Choroid plexus epithelial cell (primary cell): ENCODE measurements around the gene CDKN1C.
A peak's percentile ranks its signal among the peaks of the same experiment; 100 is the strongest.

ENCODE experiments used
- DNase-seq: peaks from one replicate; pipeline ENCODE4 v3.0.0-alpha.2; 2010; ENCODE audit warnings: low read depth
- H3K4me3 ChIP-seq: 2 replicates; pipeline ENCODE4 v1.5.1; 2011; ENCODE audit warnings: low read depth, mild to moderate bottlenecking, control low read depth, low read length, moderate library complexity
- TF ChIP-seq, protein P1 (sequence below): conservative IDR thresholded peaks from 2 replicates; pipeline ENCODE4 v1.5.1; 2011; ENCODE audit warnings: low read depth, mild to moderate bottlenecking, control low read depth, inconsistent platforms, low read length, moderate library complexity

The CDKN1C gene

DNA sequence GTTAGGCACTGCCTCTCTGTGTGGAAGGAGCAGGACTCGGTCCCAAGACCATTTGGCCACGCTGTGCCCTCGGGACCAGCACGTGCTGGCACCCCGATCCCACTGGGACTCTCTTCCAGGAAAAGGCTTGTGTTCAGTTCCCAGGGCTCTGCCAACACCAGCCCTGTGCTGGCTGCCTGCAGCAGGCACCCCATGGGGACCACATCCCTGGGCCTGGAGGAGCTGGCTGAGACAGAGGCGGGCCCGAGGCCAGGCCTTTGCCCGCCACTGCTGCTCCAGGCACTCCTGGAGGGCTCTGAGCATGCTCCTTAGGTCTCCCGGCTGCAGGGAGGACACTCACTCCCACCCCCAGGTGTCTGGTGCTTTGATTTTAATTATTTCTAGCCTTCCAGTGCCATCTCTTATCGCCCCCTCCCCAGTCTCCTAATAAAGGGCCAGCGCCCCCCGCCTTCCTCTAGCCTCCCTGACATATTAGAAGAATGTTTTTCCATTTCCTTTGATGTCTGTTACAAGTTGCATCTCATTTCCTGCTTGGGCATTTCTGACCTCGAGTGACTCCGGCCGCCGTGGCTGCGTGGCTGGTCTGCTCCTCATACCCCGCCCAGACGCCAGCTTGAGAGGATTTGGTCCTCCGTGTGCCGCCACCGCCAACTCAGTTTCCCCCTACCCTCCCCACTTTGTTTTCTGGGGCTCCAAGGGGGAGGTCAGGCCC is 14.4 kb downstream of the CDKN1C start:
- no peak for DNase-seq
- no peak overlapping the region for H3K4me3 ChIP-seq
- TF ChIP-seq, protein P1, sequence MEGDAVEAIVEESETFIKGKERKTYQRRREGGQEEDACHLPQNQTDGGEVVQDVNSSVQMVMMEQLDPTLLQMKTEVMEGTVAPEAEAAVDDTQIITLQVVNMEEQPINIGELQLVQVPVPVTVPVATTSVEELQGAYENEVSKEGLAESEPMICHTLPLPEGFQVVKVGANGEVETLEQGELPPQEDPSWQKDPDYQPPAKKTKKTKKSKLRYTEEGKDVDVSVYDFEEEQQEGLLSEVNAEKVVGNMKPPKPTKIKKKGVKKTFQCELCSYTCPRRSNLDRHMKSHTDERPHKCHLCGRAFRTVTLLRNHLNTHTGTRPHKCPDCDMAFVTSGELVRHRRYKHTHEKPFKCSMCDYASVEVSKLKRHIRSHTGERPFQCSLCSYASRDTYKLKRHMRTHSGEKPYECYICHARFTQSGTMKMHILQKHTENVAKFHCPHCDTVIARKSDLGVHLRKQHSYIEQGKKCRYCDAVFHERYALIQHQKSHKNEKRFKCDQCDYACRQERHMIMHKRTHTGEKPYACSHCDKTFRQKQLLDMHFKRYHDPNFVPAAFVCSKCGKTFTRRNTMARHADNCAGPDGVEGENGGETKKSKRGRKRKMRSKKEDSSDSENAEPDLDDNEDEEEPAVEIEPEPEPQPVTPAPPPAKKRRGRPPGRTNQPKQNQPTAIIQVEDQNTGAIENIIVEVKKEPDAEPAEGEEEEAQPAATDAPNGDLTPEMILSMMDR: no peak

DNA sequence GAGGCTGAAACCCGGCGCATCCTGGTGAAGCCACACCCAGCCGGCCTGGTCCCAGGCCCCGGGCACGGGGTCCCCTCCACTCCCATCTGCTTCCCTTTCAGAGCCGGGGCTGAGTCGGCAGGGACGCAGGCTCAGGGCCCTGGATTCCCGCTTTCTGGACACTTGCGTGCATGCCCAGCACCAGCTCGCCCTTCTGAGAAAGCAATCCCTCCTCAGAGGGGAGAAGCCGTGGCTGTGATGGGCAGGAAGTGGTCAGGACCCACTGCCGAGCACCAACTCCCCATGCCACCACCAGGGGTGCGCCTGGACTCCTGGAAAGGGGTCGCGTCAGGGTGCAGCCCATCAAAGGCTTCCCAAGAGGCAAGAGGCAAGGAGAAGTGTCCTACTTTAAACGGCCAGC is 15.1 kb downstream of the CDKN1C start:
- no peak overlapping the region for H3K4me3 ChIP-seq
- TF ChIP-seq, protein P1: no peak
- DNase-seq: no peak

DNA sequence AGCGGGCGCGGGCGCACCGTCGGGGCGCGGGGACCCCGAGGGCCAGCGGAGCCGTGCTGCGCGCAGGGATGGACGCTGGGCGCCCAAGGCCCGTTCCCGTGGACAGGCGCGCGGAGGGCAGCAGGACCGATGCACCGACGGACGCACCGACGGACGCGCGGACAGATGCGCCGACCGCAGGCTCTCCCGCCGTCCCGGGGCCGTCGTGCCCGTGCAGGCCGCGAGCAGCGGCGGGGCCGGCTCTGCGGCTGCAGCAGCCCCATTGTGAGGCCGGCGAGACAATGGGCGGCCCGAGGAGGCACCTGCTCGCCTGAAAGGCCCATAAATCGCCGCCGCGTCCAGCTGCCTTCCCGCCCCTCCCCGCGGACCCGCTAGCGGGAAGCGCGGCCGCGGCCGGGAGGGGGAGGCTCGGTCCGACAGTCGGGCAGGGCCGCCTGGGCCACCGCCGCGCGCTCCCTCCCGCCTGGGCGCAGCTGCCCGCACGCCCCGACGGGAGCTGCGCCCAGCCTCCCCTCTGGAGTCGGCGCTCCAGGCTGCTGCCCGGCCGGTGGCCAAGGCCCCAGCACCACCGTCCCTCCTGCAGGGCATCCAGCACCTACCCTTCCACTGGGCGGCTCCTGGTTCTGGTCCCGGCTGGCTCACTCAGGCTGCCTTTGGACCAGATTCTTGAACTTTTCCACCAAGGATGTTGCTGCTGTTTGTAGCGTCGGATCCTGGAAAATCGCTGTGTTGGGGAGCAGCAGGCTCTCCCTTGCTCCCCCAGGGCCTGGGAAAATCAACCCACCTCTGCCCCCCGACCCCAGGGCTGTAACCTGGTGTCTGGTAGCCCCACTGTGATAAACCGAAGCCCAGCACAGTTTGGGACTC is 15.8 kb downstream of the CDKN1C start:
- no peak for DNase-seq
- H3K4me3 ChIP-seq: no peak overlapping the region
- TF ChIP-seq, protein P1: no peak

DNA sequence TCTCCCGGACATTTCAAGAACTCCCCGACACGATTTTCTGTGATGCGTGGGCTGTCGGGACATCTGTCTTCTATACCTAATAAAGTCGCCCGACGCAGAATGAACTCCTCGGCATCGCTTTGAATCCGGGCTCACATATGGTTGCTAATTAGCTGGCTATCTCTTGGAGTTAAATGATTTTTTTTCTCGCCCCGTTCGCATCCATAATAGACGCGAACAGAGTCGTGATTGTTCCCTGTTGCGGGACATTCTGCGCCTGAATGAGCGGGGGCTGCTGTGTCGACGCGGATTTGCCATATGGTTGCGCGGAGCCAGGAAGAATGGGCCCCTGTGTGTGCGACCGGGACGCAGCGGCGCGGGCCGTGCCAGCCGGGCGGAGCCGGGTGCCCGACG is 16.4 kb downstream of the CDKN1C start:
- TF ChIP-seq, protein P1: no peak

DNA sequence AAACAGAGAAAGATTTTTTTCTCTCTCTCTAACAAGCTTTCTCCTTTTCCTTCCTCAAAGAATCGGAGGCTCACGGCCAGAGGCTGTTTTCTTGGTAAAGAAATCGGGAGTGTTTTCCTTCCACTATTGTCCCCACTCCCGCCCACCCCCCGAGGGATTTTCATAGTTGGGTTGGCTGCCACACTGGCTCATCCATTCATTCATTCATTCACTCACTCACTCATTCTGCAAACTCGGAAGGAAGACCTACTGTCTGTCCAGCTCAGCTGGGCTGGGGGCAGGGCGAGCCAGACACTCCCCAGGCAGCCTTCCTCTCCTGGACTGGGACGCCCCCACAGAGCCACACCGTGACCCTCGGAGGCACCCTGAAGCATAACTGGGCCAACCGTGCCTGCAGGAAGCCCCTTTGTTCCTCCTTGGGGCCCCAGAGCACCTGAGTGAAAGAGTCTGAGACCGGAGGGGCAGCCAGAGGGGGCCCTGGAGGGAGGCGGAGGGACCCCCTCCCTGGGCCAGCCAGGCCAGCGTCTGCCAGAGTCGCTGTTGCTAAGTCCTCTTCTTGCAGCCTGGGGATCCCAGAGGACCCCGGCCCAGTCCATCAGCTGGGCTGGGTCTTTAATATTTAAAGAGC is 17.0 kb downstream of the CDKN1C start:
- TF ChIP-seq, protein P1: no peak
- H3K4me3 ChIP-seq: peak overlapping the region; percentile 22
- no peak for DNase-seq

More for the DNA sequence above, 16.4 kb downstream of the CDKN1C start:
- DNase-seq: no peak
- no peak overlapping the region for H3K4me3 ChIP-seq

DNA sequence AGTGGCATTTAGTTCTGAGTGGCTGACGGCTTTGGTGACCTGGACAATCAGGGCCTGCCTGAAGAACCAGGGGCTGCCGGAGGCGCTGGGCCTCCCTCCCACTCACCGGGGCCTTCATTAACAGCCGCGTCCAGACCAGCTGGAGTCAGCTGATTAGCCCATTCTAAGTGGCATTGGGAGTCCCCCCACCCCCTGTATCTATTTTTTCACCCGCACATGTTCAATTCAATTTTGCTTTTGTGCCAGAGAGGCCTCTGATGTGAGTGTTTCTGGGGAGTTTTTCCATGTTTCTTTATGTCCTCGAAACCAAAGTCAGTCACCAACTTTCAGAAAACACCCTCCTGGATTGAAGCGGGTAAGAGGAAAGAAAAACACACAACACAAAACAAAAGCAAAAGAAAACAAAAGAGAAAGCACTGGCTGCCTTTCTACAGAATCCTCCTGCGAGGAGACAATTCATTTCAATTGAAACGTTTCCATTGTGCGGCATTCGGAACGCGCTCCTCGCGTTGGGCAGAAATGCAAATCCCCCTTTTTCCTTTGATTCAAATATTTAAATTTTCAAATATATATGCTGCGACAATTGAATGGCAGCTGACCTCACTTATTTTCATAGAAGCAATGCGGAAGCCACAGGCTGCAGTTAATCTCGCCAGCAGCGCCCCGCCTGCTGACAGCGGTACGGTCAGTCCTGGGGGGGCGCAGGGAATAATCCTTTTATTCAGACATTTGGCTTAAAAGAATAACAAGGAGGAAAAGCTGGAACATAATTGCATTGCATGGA is 17.7 kb downstream of the CDKN1C start:
- TF ChIP-seq, protein P1: peak; percentile 28
- H3K4me3 ChIP-seq: peak overlapping the region; percentile 20
- no peak for DNase-seq
